Limb (tissue), 2 donors: ENCODE results near the gene CDH4.

Experiments used
- DNase-seq, 2 donors: peaks; one replicate each; pipeline ENCODE4 v3.0.0-alpha.2; 2016; ENCODE audit errors: extremely low spot score in 2 of 2

CDH4 gene

DNA sequence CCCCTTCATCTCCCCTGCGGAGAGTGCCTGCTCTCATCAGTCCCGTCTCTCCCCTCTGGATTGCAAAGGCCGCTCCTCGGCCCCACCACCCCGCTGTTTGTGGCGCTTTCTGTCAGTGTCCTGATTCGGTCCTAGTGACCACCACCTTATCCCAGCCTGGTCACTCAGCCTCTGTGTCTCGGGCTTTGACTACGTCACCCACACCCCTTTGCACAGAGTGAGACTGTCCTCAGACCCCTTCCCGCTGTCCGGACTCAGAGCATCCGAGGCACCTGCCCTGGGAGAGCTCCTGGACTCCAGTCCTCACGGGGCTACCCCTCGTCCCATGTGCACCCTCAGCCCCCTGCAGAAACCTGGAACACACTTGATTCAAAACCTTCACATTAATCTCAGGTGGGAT is 433.4 kb downstream of the CDH4 start:
- no peak for DNase-seq

DNA sequence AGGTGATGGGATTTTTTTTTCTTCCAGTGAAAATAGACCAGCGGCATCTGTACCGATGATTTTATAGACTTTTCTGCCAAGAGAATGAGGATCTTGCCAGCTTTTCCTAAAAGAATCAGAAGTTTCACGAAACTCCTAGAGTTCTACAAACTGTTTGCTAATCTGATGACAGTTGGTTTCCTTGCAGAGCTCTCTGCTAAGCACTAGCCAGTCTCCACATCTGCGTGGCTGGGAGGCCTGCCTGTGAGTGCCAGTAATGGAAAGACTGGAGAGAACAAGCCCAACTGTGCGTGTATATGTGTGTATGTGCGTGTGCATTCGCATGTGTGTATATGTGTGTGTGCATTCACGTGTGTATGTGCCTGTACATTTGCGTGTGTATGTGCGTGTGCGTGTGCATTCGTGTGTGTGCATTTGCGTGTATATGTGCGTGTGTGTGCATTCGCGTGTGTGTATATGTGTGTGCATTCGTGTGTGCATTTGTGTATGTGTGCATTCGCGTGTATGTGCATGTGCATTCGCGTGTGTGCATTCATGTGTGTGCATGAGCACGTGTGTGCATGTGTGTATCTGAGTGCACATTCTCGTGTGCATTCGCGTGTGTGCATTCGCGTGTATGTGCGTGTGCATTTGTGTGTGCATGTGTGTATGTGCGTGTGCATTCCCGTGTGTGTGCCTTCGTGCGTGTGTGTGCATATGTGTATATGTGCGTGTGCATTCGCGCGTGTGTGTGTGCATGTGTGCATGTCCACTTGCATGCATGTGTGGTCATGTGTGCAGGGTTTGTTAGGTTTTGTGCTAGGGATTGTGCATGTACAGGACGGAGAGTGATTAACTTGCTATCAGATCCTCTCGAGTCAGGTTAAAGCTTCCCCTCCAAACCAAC is 434.2 kb downstream of the CDH4 start:
- DNase-seq: no peak

DNA sequence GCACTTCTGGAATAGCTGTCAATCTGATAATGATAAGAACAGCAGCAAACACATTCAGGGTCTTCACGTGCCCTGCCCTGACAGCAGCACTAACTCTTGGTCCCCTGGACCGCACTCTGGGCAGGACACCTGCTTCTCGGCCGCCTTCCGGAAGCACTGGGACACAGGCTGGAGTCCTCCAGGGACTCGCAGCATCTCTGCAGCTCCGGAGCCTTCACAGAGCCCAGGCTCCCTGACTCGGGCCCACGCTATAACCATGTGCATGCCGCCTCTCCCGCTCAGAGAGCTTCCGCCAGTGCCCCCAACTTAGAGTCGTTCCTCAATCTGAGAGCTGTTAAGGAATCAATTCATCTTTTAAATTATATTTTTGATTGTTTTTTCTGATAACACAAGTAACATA is 436.4 kb downstream of the CDH4 start:
- no peak for DNase-seq

- no peak for DNase-seq
Observed at GRCh38 chr20:61690150-61690549, 438.1 kb downstream of the CDH4 start.

- DNase-seq: no peak
Observed at GRCh38 chr20:61690993-61691838, 439.2 kb downstream of the CDH4 start.

DNA sequence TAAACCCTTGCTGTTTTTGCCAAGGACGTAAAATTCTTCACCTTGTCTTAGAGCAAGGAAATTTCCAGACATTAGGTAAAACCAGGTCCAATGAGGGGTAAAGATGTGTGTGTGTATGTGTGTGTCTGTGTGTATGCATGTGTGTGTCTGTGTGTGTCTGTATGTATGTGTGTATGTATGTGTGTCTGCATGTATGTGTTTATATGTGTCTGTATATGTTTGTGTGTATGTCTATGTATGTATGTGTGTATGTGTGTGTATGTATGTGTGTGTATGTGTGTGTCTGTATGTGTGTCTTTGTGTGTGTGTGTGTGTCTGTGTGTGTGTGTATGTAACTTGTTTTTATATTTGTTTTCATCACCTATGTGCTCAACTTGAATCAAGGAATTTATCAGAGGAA is 439.9 kb downstream of the CDH4 start:
- no peak for DNase-seq

GRCh38 chr20:61692479-61692878 is 440.4 kb downstream of the CDH4 start:
- no peak for DNase-seq

GRCh38 chr20:61693055-61693600 is 441.1 kb downstream of the CDH4 start:
- no peak for DNase-seq

DNA sequence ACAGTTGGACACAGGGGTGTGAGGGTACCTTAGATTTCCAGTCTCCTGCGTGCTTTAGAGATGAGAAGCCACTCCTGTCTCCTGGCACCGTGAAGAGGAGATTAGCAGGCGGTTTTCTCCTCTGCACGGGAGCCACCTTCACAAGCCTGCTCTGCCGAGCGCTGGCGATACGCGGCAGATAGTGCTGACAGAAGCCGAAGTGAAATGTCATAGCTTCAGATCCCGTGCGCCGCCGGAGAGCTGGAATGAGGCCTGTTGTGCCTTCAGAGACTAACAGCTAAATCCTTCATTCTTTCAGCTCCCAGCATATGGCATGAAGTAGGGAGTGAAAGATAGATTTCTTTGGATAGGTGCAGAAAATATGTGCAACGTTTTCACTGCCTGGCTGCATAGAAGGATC is 442.6 kb downstream of the CDH4 start:
- DNase-seq: peak in 1 of 2 donors; percentile 50

GRCh38 chr20:61695741-61696140 is 443.7 kb downstream of the CDH4 start:
- DNase-seq: no peak

DNA sequence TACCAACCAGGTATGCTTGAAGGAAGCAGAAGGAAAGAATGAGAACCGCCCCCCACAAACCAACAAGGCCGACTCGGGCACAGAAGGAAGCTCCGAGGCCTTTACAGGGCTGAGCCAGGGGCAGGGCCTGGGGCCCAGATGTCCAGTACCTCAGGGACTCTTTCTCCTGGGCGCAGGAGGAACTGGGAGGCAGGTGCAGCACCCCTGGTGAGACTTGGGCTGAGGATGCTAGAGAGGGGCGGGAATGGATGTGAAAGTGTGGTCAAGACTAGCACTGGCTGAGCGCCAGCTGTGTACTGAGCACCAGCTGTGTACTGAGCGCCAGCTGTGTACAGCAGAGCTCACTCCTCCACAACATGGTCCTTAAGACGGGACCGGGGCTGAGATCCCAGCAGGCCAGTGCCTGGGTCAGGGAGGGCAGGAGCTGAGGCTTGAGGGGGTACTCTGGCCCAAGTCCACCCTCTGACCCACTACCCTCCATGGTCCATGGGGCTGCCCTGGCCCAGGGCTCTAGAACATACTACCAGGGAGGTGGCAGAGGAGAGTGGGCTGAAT is 444.2 kb downstream of the CDH4 start:
- no peak for DNase-seq

DNA sequence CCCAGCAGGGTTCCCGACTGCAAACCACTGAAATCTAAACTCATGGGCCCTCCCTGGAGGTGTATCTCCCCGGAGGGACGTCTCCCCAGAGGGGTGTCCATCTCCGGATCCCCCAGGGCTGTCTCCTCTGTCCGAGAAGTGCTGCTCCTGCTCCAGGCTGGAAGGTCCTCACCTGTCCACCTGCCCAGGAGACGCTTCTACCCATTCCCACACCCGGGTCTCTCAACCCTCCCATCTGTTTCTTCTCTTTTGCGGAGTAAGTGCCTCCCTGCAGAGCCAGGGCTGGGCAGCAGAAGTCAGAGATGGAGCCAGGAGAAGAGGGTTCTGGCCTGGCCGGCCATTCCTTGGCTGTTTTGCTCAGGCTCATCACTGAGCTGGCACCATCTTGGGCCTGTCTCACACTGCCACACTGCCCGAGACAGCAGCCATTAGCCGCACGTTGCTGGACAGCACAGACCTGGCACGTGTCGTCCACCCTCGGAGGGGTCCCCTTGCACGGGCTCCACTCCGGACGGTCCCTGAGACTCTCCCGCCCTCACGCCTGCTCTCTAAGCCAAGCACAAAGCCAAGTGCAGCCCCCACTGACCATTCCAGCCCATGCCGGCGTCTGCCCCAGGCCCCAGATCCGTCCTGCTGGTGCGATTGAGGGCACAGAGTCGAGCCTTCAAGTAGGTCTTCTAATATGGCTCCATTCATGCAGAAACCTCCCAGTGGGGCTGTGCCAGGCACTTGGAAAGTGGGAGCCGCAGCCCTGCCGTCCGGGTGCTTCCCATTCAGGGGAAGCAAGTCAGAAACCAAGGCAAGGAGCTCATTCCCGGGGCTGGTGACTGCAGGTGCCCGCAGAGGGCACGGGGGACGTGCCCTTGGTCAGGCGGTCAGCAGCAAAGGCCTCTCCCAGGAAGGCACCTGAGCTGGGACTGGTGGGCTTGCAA is 445.9 kb downstream of the CDH4 start:
- no peak for DNase-seq

DNA sequence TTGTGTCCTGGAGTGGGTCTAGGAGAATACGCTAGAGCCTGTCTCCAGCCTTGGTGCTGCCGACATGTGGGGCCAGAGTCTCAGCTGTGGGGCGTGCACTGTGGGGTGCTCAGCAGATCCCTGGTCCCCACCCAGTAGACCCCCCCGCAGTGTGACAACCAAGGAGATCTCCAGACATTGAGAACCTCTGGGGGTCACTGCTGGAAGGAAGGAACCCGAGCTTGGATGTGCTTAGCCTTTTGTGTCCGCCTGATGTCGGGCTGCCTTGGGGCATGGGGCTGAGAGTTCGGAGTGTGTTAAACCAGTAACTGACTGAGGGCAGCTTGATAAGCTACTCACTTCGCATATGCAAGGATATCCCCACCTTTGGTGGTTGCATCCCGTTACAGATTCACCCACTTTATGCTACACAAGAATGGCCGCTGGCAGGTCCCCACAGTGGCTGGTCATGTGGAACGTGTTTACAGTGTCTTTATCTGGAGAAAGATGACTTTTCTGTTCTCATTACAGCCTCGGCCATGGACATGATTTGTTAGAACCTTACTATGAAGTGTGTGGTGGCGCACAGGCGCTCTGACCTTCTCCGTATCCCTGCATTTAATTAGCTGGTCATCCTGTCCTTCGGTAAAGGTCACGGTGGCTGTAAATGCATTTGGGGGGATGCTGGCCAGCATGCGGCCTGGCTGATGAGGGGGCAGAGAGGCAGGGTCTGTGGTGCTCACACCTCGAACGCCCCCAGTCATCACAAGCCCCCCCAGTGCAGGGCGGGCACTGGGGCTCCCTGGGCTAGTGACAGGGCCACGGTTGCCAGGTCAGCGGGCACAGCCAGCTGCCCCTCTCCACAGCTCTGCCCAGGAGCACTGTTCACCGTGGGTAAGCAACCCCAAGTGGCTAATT is 446.8 kb downstream of the CDH4 start:
- DNase-seq: no peak

DNA sequence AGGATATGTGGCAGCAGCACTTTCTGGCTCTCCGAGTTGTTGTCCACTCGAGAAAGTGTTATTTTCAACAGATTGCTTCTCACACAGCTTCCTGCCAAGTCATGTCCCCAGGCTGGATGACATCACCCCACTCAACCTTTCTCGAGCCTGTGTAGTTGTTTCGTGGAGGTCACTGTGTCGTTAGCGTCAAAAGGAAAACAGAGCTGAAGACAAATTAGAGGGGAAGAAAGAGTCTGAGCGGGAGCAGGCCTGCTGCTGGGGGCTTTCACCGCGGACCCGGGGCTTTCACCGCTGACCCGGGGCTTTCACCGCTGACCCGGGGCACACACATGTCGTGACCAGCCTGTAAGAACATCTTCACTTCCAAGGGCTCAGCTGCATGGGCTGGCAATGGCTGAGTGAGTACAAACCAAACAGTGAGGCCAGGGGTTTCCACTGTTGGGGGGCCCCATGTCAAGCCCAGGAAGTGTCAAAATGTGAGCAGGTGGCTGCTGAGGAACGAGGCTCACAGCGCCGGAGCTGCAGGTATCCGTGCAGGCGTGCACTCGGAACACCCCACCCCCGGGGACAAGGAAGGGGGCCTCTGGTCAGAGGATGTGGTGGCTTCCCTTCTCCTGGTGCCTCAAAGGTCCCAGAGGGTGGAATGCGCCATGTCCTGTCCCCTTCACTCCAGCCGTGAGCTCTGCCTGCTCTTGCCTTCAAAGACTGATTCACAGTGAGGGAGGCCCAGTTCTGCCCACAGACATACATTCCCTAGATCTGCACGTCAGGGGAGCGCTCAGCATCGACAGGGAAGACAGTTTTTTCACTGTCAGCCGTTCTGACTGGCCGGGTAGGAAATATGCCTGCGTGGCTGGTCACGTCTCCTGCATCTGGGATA is 447.7 kb downstream of the CDH4 start:
- no peak for DNase-seq

GRCh38 chr20:61700595-61701140 is 448.6 kb downstream of the CDH4 start:
- DNase-seq: no peak

DNA sequence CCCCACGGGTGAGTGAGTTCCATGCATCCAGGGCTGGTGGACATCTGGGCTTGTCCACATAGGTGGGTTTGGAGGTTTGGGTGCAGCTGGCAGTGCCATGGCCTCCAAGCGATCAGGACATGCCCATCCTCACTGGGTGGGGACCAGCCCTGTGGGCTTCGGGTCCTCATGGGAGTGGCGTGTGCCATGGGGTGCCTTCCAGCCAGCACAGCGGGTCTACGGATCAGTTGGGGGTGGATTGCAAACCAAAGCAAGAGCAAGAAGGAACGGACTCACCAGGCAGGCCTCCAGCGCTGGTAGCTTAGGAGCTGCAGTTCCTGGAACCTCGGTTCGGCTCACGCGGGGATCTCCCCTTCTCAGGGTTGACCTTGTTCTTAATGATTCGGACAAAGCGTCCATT is 449.3 kb downstream of the CDH4 start:
- no peak for DNase-seq

GRCh38 chr20:61701802-61702201 is 449.7 kb downstream of the CDH4 start:
- no peak for DNase-seq

- no peak for DNase-seq
Observed at GRCh38 chr20:61702246-61702645, 450.2 kb downstream of the CDH4 start.

DNA sequence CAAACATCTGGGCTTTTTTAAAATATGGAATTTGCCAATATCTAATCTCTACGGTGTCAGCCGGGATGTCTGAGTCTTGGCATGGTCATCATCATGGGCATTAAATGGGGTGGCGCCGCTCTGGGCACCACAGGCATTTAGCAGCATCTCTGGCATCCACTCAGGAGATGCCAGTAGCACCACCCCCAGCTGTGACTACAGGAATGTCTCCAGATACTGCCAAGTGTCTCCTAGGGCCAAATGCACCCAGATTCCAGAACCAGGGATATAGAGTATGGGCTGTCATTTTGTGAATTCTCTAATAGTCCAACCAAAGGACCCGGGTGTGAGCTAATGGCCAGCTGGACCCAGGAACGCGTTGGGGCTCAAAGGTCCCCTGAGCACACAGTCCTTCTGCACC is 452.6 kb downstream of the CDH4 start:
- no peak for DNase-seq
